HG03097 (cell line): ENCODE data around the gene RNF214.
"Not testable (repeated sequence)": the region's sequence is repeated elsewhere in the genome, so short reads cannot be mapped to it uniquely, and the experiment has no call there.

ENCODE experiments used
- ATAC-seq: cut with Tn5 transposase; IDR thresholded peaks from one replicate; pipeline ENCODE4 v1.9.1; 2021; ENCODE audit not compliant: unreplicated experiment, low FRiP score

The RNF214 gene

DNA sequence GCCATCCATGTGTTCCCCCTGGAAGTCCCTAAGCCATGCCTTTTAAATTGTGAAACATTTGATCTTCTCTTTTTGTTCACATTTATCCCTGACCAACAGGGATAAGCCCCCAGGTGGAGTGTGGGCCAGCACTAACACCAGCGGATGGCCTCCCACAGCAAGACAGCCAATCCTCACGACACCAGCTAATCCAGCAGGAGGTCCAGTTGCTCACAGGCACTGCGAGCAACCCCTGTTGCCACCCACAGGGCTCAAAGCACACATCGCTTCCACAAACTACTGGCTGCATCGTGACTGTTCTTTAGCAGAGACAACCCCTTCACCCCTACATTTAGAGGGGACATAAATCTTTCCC lies 2.6 kb upstream of the RNF214 start:
- no peak for ATAC-seq

DNA sequence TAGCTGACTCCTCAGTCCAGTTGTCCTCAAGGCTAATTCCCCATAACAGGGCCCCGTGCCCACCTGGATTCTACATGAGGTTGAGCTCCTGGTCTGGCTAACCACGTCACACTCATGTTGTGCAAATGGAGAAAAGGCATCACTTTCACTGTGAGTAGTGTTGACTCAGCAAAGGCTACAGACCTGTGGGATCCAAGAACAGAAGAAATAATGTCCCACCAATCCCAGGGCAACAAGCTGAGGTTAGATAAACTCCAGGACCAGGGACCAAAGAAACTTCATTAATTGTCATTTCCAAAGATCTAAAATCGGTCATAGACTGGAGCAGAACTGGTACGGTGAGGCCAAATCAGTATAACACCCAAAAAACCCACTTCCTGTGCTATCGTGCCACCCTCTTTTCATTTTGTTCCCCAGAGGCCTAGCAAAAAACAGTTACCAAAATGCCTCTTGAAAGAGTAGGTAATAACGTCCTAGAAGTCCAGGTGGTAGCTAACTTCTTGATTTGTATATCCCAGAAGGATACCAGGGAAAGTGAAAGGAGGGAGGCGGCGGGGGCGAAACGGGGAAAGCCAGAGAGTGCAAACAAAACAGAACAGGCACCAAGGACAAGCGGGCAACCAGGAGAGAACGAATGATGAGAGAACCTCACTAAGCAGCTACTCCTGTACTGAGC lies 2.0 kb upstream of the RNF214 start:
- ATAC-seq: no peak

- no peak for ATAC-seq
These were observed 1.3 kb upstream of the RNF214 start for GRCh38 chr11:117230999-117231841.

DNA sequence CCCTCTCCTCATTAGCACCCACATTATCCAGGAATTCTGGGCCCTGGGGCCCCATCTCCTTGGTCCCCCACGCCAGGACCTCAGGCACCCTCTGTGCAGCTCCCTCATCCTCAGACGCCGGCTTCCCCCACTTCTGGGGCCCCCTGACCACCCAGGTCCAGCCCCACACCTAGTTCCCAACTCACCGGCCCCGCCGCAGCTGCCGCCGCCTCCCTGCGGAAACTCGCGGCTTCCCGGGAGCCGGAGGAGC lies 704 bp upstream of the RNF214 start, which contains the start of gene PCSK7:
PCSK7 (minus strand) TSS at position 232 of the 250 bp plus-strand sequence. CDS start 2,229 bp downstream, outside the sequence.
- ATAC-seq: no peak

- no peak for ATAC-seq
These were observed 489 bp downstream of the RNF214 start for GRCh38 chr11:117232911-117233409.

DNA sequence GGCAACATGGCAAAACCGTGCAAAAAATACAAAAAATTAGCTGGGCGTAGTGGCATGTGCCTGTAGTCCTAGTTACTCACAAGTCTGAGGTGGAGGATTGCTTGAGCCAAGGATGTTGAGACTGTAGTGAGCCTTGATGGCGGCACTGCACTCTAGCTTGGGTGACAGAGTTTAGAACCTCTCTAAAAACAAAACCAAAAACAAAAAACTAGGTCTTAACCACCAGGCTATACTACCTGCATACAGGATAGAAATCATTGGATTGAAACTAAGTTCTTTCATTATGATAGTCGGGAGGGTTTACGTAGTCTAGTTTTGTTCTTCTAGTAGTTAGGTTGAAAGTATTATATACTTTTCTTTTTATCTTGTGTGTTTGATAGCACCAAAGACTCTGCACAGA lies 5.8 kb downstream of the RNF214 start:
- ATAC-seq: no peak

DNA sequence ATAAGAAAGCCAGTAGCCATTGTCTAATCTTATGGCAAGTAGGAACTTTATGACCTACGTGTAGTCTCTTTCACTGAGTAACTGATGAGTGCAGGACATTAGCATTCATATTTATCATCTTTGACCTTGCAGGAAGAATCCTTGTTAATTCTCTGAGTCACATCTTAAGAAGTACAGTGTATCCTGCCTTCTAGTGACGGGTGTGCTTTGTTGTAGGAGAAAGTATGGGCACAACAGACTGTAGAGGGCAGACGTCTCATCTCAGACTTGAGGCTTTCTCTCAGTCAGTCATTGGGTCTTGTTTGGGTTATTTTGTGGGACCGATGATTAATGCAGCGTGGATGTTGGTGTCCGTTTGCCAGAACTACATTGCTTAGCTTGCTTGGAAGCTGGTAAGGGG lies 6.8 kb downstream of the RNF214 start:
- no peak for ATAC-seq

GRCh38 chr11:117248341-117248740 lies 15.9 kb downstream of the RNF214 start:
- ATAC-seq: no peak

DNA sequence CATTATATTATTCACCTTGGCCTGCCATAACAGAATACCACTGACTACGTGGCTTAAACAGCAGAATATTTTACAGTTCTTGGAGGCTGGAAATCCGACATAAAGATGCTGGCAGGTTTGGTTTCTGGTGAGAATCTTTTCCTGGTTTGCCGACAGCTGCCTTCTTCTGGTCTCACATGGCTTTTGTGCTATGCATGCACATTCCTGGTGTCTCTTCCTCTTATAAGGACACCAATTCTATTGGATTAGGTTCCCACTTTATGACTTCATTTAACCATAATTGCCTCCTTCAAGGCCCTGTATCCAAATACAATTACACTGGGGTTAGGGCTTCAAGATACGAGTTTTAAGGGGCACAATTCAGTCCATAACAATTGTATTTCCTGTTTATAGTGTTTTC lies 17.1 kb downstream of the RNF214 start:
- no peak for ATAC-seq

DNA sequence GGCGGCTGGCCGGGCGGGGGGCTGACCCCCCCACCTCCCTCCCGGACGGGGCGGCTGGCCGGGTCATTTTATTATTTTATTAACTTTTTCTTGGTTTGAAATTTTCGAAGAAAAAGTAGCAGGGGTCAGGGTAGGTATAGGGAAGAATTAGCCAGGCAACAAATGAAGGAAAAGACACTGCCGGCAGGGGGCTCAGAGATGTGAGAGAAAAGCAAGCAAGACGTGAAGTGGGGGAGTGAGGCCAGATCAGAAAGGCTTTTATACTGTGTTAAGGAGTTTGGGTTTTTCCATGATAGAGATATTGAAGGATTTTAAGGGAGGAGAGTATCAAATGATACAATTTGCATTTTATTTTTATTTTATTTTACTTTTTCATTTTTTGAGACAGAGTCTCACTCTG lies 19.0 kb downstream of the RNF214 start:
- ATAC-seq: no peak

- no peak for ATAC-seq
These were observed 23.5 kb downstream of the RNF214 start for GRCh38 chr11:117255966-117256365.

DNA sequence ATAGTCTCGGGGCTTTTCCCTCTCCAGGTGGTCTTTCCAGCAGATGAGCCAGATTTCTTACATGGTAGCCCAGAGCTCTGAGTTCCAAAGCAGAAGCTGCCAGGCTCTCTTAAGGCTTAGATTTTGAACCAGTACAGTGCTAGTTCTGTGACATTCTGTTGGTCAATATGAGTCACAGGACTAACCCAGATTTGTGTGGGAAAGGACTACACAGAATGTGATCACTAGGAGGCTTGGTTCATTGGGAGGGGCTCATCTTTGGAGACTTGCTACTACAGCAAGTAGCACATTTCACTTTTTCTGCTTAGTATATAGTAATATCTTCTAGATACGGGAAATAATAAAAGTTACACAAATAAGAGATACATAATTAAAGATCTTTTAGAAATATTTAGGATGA lies 24.1 kb downstream of the RNF214 start:
- no peak for ATAC-seq

- no peak for ATAC-seq
These were observed 26.1 kb downstream of the RNF214 start for GRCh38 chr11:117258576-117258975.

DNA sequence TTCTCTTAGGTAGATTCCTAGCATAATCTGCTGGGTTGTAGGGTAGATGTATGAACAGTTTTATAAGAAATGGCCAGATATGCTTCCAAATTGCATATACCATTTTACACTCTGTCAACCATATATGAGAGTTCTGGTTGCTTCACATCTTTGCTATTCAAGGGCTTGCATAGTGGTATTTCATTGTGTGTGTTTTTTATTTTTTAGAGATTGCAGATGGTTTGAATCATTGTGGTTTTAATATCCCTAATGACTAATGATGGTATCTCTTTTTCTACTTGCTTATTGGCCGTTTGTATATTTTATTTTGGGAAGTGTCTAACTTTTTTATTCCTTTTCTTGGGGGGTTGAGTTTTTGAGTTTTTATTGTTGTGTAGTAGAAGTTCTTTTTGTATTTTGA lies 26.9 kb downstream of the RNF214 start:
- no peak for ATAC-seq

DNA sequence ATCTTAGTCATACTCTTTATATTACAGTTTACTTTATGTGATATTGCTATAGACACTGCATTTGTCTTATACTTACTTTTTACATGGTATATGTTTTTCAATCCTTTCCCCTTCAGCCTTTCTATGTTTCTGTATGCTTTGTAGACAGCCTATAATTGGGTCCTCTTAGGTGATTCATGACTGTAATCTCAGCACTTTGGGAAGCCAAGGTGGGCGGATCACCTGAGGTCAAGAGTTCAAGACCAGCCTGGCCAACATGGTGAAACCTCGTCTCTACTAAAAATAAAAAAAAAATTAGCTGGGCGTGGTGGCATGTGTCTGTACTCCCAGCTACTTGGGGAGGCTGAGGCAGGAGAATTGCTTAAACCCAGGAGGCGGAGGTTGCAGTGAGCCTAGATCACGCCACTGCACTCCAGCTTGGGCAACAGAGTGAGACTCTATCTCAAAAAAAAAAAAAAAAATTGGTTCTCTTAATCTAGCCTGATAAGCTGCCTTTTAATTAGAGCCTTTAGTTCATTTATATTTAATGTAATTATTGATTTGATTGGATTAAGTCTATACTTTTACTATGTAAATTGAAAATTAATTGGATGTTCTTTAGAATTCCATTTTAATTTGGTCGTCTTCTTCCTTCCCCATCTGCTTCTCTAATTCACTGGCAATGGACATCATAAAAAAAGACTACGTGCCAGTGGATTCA lies 32.3 kb downstream of the RNF214 start:
- not testable (repeated sequence) for ATAC-seq

- no peak for ATAC-seq
These were observed 33.3 kb downstream of the RNF214 start for GRCh38 chr11:117265745-117266144.

GRCh38 chr11:117269856-117270255 lies 37.4 kb downstream of the RNF214 start:
- ATAC-seq: no peak

- no peak for ATAC-seq
These were observed 38.7 kb downstream of the RNF214 start for GRCh38 chr11:117271208-117271607.

GRCh38 chr11:117272175-117272574 lies 39.7 kb downstream of the RNF214 start:
- not testable (repeated sequence) for ATAC-seq

DNA sequence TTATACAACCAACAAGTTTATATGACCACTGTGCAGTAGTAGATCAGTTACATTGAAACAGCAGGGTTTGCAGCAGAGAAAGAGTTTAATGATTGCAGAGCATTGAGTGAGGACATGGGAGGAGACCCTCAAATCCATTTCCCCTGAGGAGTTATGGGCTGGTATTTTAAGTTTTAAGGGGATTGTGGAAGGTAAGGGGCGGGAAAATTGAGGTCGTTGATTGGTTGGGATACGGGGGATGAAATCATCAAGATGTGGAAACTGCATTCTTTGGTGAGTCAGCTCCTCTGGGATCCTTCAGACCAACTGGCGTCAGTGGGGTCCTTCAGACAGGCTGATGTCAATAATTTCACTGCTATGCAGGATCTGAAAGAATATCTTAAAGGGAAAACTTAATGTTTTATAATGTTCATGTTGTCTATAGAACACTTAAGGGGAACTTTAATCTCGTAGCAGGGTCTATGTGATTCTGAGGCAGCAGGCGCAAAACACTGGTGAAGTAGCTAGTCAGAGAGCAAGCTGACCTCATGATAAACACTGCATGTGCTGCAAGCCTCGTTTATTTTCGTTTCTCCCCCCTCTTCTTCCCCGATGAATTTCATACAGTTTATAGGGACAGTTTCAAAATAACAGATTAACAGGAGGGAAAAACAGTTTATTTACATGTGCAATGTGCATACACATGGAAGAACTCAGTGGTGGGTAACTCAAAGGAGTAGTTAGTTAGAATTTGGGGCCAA lies 41.2 kb downstream of the RNF214 start:
- ATAC-seq: no peak

- ATAC-seq: no peak
These were observed 45.9 kb downstream of the RNF214 start for GRCh38 chr11:117278347-117278746.
